Measurements from ENCODE around the gene ATP6V0A4.
"Not testable (repeated sequence)": the region's sequence is repeated elsewhere in the genome, so short reads cannot be mapped to it uniquely, and the experiment has no call there.

DNA sequence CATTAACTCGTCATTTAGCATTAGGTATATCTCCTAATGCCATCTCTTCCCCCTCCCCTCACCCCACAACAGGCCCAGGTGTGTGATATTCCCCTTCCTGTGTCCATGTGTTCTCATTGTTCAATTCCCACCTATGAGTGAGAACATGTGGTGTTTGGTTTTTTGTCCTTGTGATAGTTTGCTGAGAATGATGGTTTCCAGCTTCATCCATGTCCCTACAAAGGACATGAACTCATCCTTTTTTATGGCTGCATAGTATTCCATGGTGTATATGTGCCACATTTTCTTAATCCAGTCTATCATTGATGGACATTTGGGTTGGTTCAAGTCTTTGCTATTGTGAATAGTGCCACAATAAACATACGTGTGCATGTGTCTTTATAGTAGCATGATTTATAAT is 13.3 kb upstream of the ATP6V0A4 start:
- not testable (repeated sequence) for TF ChIP-seq EZH2 (IDR thresholded peaks at IDR 0.05; ENCODE audit: low read depth)
- TF ChIP-seq, protein P1, sequence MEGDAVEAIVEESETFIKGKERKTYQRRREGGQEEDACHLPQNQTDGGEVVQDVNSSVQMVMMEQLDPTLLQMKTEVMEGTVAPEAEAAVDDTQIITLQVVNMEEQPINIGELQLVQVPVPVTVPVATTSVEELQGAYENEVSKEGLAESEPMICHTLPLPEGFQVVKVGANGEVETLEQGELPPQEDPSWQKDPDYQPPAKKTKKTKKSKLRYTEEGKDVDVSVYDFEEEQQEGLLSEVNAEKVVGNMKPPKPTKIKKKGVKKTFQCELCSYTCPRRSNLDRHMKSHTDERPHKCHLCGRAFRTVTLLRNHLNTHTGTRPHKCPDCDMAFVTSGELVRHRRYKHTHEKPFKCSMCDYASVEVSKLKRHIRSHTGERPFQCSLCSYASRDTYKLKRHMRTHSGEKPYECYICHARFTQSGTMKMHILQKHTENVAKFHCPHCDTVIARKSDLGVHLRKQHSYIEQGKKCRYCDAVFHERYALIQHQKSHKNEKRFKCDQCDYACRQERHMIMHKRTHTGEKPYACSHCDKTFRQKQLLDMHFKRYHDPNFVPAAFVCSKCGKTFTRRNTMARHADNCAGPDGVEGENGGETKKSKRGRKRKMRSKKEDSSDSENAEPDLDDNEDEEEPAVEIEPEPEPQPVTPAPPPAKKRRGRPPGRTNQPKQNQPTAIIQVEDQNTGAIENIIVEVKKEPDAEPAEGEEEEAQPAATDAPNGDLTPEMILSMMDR (conservative IDR thresholded peaks at IDR 0.05): not testable (repeated sequence)
